ENCODE results near the gene CLDN2. TPM values are rescaled to one million over a fixed set of nuclear protein-coding genes. Genes with fewer than 3 reads are reported as not detected.

CLDN2 gene
- total and polyA plus RNA-seq, 2 experiments from 2014 or later, result 0.09 to 0.66 TPM

- Histone ChIP-seq H3K36me3 (no peaks in the 10 kb centered on the region), H3K27ac (no peak overlapping the region), H3K4me1 (ENCODE audit: low read depth) (peaks cover 8% of the 10 kb centered on the region), H3K27me3 (no peaks in the 10 kb centered on the region), H3K9me3 (ENCODE audit: low read depth) (no peaks in the 10 kb centered on the region), H3K4me3 (no peak overlapping the region)
- DNase-seq (ENCODE audit: low read depth in 1 of 2, low spot score in 1 of 2), result peak; percentile 81 to 86
- TF ChIP-seq CTCF (IDR thresholded peaks at IDR 0.05; ENCODE audit: low read depth, low read length), result peak; percentile 79
Measured at GRCh38 chrX:106894392-106894909, 25.8 kb upstream of the CLDN2 start.

- peaks cover 11% of the 10 kb centered on the region for H3K4me1 ChIP-seq (ENCODE audit: low read depth)
- no peak for TF ChIP-seq CTCF (IDR thresholded peaks at IDR 0.05; ENCODE audit: low read depth, low read length)
- no peaks in the 10 kb centered on the region for H3K36me3 ChIP-seq
- no peak overlapping the region for H3K4me3 ChIP-seq
- no peaks in the 10 kb centered on the region for H3K27me3 ChIP-seq
- H3K27ac ChIP-seq, result no peak overlapping the region
- peak in 1 of 2 donors; percentile 72 for DNase-seq (ENCODE audit: low read depth in 1 of 2, low spot score in 1 of 2)
- H3K9me3 ChIP-seq (ENCODE audit: low read depth), result no peaks in the 10 kb centered on the region
Measured at GRCh38 chrX:106894978-106895452, 25.2 kb upstream of the CLDN2 start.

- Histone ChIP-seq H3K9me3 (ENCODE audit: low read depth) (no peaks in the 10 kb centered on the region), H3K36me3 (no peaks in the 10 kb centered on the region), H3K4me1 (ENCODE audit: low read depth) (peaks cover 11% of the 10 kb centered on the region), H3K27me3 (no peaks in the 10 kb centered on the region), H3K27ac (no peak overlapping the region), H3K4me3 (no peak overlapping the region)
- no peak for TF ChIP-seq CTCF (IDR thresholded peaks at IDR 0.05; ENCODE audit: low read depth, low read length)
- peak in 1 of 2 donors; percentile 38 for DNase-seq (ENCODE audit: low read depth in 1 of 2, low spot score in 1 of 2)
Measured at GRCh38 chrX:106897259-106897658, 22.9 kb upstream of the CLDN2 start.

- Histone ChIP-seq H3K4me1 (ENCODE audit: low read depth) (peaks cover 11% of the 10 kb centered on the region), H3K9me3 (ENCODE audit: low read depth) (no peaks in the 10 kb centered on the region), H3K27ac (peak overlapping the region; percentile 54), H3K27me3 (no peaks in the 10 kb centered on the region), H3K36me3 (no peaks in the 10 kb centered on the region), H3K4me3 (no peak overlapping the region)
- TF ChIP-seq CTCF (IDR thresholded peaks at IDR 0.05; ENCODE audit: low read depth, low read length), result peak; percentile 40
- peak; percentile 71 to 82 for DNase-seq (ENCODE audit: low read depth in 1 of 2, low spot score in 1 of 2)
Measured at GRCh38 chrX:106898462-106898861, 21.7 kb upstream of the CLDN2 start.

- no peak for TF ChIP-seq CTCF (IDR thresholded peaks at IDR 0.05; ENCODE audit: low read depth, low read length)
- Histone ChIP-seq H3K36me3 (no peaks in the 10 kb centered on the region), H3K27ac (peak overlapping the region; percentile 54), H3K9me3 (ENCODE audit: low read depth) (no peaks in the 10 kb centered on the region), H3K4me3 (no peak overlapping the region), H3K27me3 (no peaks in the 10 kb centered on the region), H3K4me1 (ENCODE audit: low read depth) (peaks cover 11% of the 10 kb centered on the region)
- no peak for DNase-seq (ENCODE audit: low read depth in 1 of 2, low spot score in 1 of 2)
Measured at GRCh38 chrX:106899276-106899675, 20.9 kb upstream of the CLDN2 start.
